Measurements from ENCODE around the gene LBP.

DNA sequence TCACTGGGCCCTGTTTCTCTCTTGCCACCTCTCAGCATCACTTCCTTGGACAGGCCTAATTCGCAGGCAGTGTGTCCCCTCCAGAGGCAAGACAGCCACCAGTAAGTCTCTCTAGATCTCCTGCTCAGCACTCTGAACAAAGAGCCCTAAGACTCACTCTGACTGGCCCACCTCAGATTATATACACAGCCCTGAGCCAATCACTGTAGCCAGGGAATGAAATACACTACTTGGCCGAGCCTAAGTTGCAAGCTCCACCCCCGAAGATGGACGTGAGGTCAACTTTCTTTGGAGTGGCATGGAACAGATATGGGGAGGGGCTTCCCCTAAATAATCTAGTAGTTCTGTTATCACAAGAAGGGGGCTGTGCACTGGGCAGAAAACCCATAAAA is 38.2 kb upstream of the LBP start:
- TF ChIP-seq, protein P1, sequence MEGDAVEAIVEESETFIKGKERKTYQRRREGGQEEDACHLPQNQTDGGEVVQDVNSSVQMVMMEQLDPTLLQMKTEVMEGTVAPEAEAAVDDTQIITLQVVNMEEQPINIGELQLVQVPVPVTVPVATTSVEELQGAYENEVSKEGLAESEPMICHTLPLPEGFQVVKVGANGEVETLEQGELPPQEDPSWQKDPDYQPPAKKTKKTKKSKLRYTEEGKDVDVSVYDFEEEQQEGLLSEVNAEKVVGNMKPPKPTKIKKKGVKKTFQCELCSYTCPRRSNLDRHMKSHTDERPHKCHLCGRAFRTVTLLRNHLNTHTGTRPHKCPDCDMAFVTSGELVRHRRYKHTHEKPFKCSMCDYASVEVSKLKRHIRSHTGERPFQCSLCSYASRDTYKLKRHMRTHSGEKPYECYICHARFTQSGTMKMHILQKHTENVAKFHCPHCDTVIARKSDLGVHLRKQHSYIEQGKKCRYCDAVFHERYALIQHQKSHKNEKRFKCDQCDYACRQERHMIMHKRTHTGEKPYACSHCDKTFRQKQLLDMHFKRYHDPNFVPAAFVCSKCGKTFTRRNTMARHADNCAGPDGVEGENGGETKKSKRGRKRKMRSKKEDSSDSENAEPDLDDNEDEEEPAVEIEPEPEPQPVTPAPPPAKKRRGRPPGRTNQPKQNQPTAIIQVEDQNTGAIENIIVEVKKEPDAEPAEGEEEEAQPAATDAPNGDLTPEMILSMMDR (conservative IDR thresholded peaks at IDR 0.05; ENCODE audit: low read depth, low read length): no peak
- no peak for TF ChIP-seq EZH2 (IDR thresholded peaks at IDR 0.05; ENCODE audit: borderline replicate concordance, low read depth, low read length, poor library complexity, severe bottlenecking)

Measured in A673 (cell line).